HEK293 (cell line): ENCODE measurements around the gene ABCA3.
A peak's percentile ranks its signal among the peaks of the same experiment; 100 is the strongest.

Experiments used
- ATF2 ChIP-seq: fragments of 450-650 bp; formaldehyde crosslinking; IDR thresholded peaks from 2 replicates; pipeline ENCODE4 v1.5.1; 2016; ENCODE audit warnings: missing biosample characterization, missing genetic modification characterization, low read depth
- KLF7 ChIP-seq: fragments of 450-650 bp; formaldehyde crosslinking; IDR thresholded peaks from 2 replicates; pipeline ENCODE4 v1.5.1; 2016; ENCODE audit warnings: missing biosample characterization, missing genetic modification characterization, borderline replicate concordance
- KLF8 ChIP-seq: fragments of 450-650 bp; formaldehyde crosslinking; IDR thresholded peaks from 2 replicates; pipeline ENCODE4 v1.5.1; 2016; ENCODE audit warnings: missing biosample characterization, missing genetic modification characterization
- MEIS1 ChIP-seq: sonication (generic); formaldehyde crosslinking; IDR thresholded peaks from 2 replicates; pipeline ENCODE4 v1.8.1; 2022; ENCODE audit warnings: missing genetic modification reagents, mild to moderate bottlenecking, borderline replicate concordance
- RBAK ChIP-seq: fragments of 450-650 bp; formaldehyde crosslinking; IDR thresholded peaks from 2 replicates; pipeline ENCODE4 v1.5.1; 2016; ENCODE audit warnings: missing biosample characterization, missing genetic modification characterization
- SP7 ChIP-seq: fragments of 450-650 bp; formaldehyde crosslinking; IDR thresholded peaks from 2 replicates; pipeline ENCODE4 v1.5.1; 2016; ENCODE audit warnings: missing biosample characterization, missing genetic modification characterization
- TCF7L2 ChIP-seq: IDR thresholded peaks from 2 replicates; pipeline ENCODE4 v1.6.1; 2011; ENCODE audit warnings: low read depth, mild to moderate bottlenecking, inconsistent platforms, low read length, moderate library complexity, borderline replicate concordance
- ZBTB10 ChIP-seq: fragments of 450-650 bp; formaldehyde crosslinking; IDR thresholded peaks from 2 replicates; pipeline ENCODE4 v1.5.1; 2016; ENCODE audit warnings: missing biosample characterization, missing genetic modification characterization
- ZBTB21 ChIP-seq: fragments of 450-650 bp; formaldehyde crosslinking; IDR thresholded peaks from 2 replicates; pipeline ENCODE4 v1.5.1; 2017; ENCODE audit warnings: missing biosample characterization, missing genetic modification characterization
- ZNF10 ChIP-seq: fragments of 450-650 bp; formaldehyde crosslinking; IDR thresholded peaks from 2 replicates; pipeline ENCODE4 v1.5.1; 2017; ENCODE audit warnings: missing biosample characterization, missing genetic modification characterization
- ZNF148 ChIP-seq: fragments of 450-650 bp; formaldehyde crosslinking; IDR thresholded peaks from 2 replicates; pipeline ENCODE4 v1.5.0; 2017; ENCODE audit warnings: missing biosample characterization, missing genetic modification characterization, borderline replicate concordance
- ZNF211 ChIP-seq: fragments of 450-650 bp; formaldehyde crosslinking; IDR thresholded peaks from 2 replicates; pipeline ENCODE4 v1.5.1; 2016; ENCODE audit warnings: low read depth, missing biosample characterization, missing genetic modification characterization
- ZNF221 ChIP-seq: fragments of 450-650 bp; formaldehyde crosslinking; IDR thresholded peaks from 2 replicates; pipeline ENCODE4 v1.5.1; 2017; ENCODE audit warnings: missing biosample characterization, missing genetic modification characterization, borderline replicate concordance
- ZNF23 ChIP-seq: fragments of 450-650 bp; formaldehyde crosslinking; IDR thresholded peaks from 2 replicates; pipeline ENCODE4 v1.5.1; 2016; ENCODE audit warnings: missing biosample characterization, missing genetic modification characterization, borderline replicate concordance
- ZNF341 ChIP-seq: fragments of 450-650 bp; formaldehyde crosslinking; IDR thresholded peaks from 2 replicates; pipeline ENCODE4; 2016; ENCODE audit warnings: low read depth, missing biosample characterization, missing genetic modification characterization
- ZNF362 ChIP-seq: fragments of 450-650 bp; formaldehyde crosslinking; IDR thresholded peaks from 2 replicates; pipeline ENCODE4 v1.5.1; 2016; ENCODE audit warnings: missing biosample characterization, missing genetic modification characterization
- ZNF366 ChIP-seq: fragments of 450-650 bp; formaldehyde crosslinking; conservative IDR thresholded peaks from 2 replicates; pipeline ENCODE4 v1.5.1; 2016; ENCODE audit warnings: missing biosample characterization, missing genetic modification characterization
- ZNF426 ChIP-seq: fragments of 450-650 bp; formaldehyde crosslinking; IDR thresholded peaks from 2 replicates; pipeline ENCODE4 v1.5.1; 2017; ENCODE audit warnings: missing biosample characterization, missing genetic modification characterization, mild to moderate bottlenecking, inconsistent platforms, moderate library complexity
- ZNF514 ChIP-seq: fragments of 450-650 bp; formaldehyde crosslinking; IDR thresholded peaks from 2 replicates; pipeline ENCODE4 v1.5.1; 2016; ENCODE audit warnings: missing biosample characterization, missing genetic modification characterization
- ZNF518A ChIP-seq: fragments of 450-650 bp; formaldehyde crosslinking; conservative IDR thresholded peaks from 2 replicates; pipeline ENCODE4 v1.5.1; 2016; ENCODE audit warnings: low read depth, missing biosample characterization, missing genetic modification characterization
- ZNF529 ChIP-seq: fragments of 450-650 bp; formaldehyde crosslinking; IDR thresholded peaks from 2 replicates; pipeline ENCODE4 v1.5.1; 2017; ENCODE audit warnings: missing genetic modification characterization, missing biosample characterization; ENCODE audit not compliant: insufficient replicate concordance
- ZNF544 ChIP-seq: fragments of 450-650 bp; formaldehyde crosslinking; IDR thresholded peaks from 2 replicates; pipeline ENCODE4 v1.5.0; 2017; ENCODE audit warnings: missing biosample characterization, missing genetic modification characterization
- ZNF548 ChIP-seq: fragments of 450-650 bp; formaldehyde crosslinking; IDR thresholded peaks from 2 replicates; pipeline ENCODE4 v1.5.1; 2016; ENCODE audit warnings: missing biosample characterization, missing genetic modification characterization
- ZNF560 ChIP-seq: fragments of 450-650 bp; formaldehyde crosslinking; IDR thresholded peaks from 2 replicates; pipeline ENCODE4 v1.5.1; 2017; ENCODE audit warnings: missing biosample characterization, missing genetic modification characterization, borderline replicate concordance
- ZNF626 ChIP-seq: fragments of 450-650 bp; sonication (Bioruptor Pico); formaldehyde crosslinking; IDR thresholded peaks from 2 replicates; pipeline ENCODE4 v1.5.1; 2018; ENCODE audit warnings: missing biosample characterization, missing genetic modification characterization, inconsistent platforms
- ZNF658 ChIP-seq: fragments of 450-650 bp; formaldehyde crosslinking; IDR thresholded peaks from 2 replicates; pipeline ENCODE4; 2016; ENCODE audit warnings: missing biosample characterization, missing genetic modification characterization
- ZNF747 ChIP-seq: fragments of 450-650 bp; formaldehyde crosslinking; IDR thresholded peaks from 2 replicates; pipeline ENCODE4 v1.5.1; 2016; ENCODE audit warnings: missing biosample characterization, missing genetic modification characterization

ABCA3 gene

GRCh38 chr16:2267913-2268666, 72.4 kb downstream of the ABCA3 start, which contains the start of gene RNPS1 (continued):
- TF ChIP-seq ZNF10 (tag by site-specific recombination) (peak; percentile 44; the same call in 1 of the 2 replicates), ZNF221 (no peak), ZBTB10 (peak; percentile 96), ZNF23 (no peak; the same call in 1 of the 2 replicates), ZNF544 (tag by site-specific recombination) (no peak), ZNF426 (tag by site-specific recombination) (no peak), ZNF366 (tag by site-specific recombination) (peak; percentile 94), ZNF518A (tag by site-specific recombination) (peak; percentile 40; the same call in 1 of the 2 replicates), ZNF747 (peak; percentile 39; the same call in 1 of the 2 replicates), ZNF626 (tag by site-specific recombination) (no peak), TCF7L2 (no peak), KLF7 (tag by site-specific recombination) (peak; percentile 95), ZNF211 (no peak), ZNF560 (tag by site-specific recombination) (0 out of 2 replicates have a peak, but pooled peaks have one; percentile 33), ZBTB21 (tag by site-specific recombination) (peak; percentile 99), ZNF148 (tag by site-specific recombination) (peak; percentile 87), ZNF548 (tag by site-specific recombination) (no peak), ZNF362 (tag by site-specific recombination) (no peak), KLF8 (peak; percentile 94), ZNF341 (no peak; the same call in none of the 2 replicates), ATF2 (tag by site-specific recombination) (peak; percentile 100), ZNF658 (tag by site-specific recombination) (no peak), ZNF514 (tag by site-specific recombination) (no peak), ZNF529 (no peak), MEIS1 (CRISPR knock-in tag) (no peak), SP7 (tag by site-specific recombination) (peak; percentile 93), RBAK (tag by site-specific recombination) (no peak)
